HG03060 (cell line): ENCODE measurements around the gene AUTS2.
A peak's percentile ranks its signal among the peaks of the same experiment; 100 is the strongest.

ENCODE experiments used
- ATAC-seq: cut with Tn5 transposase; IDR thresholded peaks from one replicate; pipeline ENCODE4 v1.9.1; 2021; ENCODE audit warnings: low read depth, moderate number of reproducible peaks; ENCODE audit not compliant: unreplicated experiment

AUTS2 gene

DNA sequence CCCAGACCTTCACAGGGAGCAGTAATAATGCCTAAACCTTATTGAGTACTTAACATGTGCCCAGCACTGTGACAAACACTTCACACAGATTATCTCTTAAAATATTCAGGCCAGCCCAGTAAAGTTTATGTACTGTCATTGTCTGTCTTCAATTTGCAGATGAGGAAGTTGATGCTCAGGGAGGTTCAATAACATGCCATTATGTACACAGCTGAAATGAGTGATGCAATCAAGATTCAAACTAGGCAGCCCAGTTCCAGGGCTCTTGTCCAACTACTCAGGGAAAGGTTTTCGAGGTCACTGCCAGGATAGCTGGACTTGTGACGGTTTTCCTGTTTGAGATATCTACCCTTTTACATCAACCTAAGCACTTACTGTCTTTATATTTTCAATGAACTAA is 56.1 kb downstream of the AUTS2 start:
- no peak for ATAC-seq

DNA sequence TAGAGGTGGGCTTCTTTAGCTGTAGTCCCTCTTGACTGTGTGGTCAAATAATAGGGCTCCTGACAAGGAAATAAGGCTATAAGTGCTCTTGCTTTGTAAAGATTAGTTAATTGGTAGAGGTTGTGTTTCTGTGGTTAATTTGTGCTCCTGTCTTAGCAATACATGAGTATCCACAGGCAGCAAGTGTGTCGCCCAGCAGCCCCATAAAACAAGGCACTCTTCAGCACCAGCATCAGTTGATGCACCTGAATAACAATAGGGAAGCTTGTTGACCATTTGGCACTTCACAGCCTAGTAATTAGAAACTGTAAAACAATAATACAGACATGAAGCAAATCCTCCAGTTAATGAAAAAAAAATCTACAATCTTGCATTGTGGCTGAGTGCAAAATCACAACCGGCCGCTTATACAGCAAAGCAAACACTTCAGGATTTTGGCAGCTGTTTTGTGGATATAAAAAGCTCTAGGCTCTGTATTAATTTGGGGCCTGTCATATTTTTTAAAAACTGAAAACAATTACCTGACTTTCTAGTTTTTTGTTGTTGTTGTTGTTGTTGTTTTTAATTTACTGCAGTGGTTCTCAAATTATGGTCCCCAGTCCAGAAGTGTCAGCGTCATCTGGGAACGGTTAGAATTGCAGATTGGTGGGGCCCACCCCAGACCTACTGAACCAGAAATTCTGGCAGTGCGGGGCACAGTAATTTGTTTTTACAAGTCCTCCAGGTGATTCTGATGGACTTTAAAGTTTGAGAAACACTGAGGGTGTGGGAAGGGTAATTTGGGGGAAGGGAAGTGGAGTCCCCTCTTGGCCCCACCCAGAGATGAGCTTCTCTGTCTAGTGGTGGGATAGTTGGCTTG is 56.8 kb downstream of the AUTS2 start:
- ATAC-seq, result no peak

DNA sequence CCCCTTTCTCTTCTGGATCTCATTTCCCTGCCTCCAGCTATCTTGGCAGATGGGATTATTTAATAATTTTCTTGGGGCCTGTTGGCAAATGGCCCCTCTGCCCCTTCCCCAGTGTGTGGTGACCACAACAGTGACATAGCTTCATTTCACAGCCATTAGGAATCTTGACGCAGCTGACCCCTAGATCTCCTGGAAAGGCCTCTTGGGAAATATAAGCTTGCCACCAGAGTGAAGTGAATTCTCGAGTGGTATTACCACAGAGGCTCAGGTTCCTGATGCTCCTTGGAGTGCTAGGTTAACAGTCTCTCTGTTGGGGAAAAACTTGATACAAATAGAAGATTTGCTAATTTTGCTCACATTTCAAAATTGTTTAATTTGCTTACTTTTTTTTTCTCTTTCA is 57.8 kb downstream of the AUTS2 start:
- no peak for ATAC-seq

DNA sequence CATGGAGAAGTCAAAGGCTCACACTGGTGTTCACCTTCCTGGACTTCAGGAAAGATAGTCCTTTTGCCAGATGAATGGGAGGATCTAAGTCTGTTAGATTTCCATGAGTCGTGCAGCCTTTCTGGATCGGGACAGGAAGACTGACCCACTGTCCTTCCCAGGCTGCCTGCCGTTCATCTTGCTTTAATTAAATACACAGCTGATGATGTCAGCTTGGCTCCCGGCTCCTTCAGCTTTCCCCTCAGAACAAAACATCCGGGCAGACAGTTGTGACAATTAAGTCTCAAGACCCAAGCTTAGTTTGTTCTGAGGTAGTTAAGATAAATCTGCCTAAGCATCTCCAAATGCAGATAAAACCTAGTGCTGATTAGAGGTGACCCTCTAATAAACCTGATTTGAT is 58.6 kb downstream of the AUTS2 start:
- ATAC-seq, result no peak

DNA sequence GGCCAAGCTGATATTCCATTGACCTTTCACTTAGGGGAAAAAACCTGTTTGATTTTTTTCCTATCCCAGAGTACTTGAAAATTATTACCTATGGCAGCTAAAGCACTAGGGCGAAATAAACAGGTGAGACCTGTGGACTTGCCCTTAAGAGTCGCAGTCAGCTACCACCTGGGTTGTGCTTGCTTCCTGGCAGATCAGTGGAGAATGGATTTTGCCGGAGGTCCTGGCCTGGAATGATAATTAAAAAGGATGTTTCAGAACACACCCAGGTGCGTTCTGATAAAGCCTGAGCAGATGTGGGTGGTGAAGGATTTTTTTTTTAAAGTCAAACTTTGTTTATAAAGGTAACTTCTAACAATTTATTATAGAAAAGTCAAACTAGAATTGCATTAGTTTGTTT is 59.1 kb downstream of the AUTS2 start:
- no peak for ATAC-seq

DNA sequence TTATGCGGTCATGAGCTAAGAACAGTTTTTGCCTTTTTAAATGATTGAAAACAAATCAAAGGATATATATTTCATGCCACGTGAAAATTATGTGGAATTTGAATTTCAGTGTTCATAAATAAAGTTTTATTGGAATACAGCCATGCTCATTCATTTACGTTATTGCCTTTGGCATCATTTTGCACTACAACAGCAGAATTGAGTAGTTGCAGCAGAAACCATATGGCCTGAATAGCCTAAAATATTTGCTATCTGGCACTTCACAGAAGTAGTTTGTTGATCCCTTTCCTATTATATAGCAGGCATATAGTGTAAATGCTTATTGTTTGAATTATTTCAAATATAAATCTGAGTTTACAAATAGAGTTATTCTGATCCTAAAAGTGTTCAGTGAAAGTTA is 59.7 kb downstream of the AUTS2 start:
- no peak for ATAC-seq

DNA sequence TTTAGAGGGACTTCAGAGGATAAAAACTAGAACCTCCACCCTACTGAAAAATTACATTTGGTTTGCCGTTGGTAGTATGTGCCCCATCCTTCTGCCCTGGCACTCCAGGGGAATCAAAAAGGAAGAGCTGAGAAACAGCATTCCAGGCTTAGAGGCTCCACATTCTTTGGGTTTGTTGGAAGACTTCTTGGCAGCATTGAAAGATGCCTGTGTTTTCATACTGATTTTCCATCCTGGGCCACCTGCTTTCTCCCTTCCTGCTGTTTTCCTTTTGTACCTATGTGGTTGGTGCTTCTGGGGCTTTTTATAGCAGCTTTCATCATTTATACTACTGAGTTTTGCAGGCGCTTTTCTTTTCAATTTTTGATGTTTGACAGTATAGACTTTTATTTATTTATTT is 61.7 kb downstream of the AUTS2 start:
- no peak for ATAC-seq

DNA sequence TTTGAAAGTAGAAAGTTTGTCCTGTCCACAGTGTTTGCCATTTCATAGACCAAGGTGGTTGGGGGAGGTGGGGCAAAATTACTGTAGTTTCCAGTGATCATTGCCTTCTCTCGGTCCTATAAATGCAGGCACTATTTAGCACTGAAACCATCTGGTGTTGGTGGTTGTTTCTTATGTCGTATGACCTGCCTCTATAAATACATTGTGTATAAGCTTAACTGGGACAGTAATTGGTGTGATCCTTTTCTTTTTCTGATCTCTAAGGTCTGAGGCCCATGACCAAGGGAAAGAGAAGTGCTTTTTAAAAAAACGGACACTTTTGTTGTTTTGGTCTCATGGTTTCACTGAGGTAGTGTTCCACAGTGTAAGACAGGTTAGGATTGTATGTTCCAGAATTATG is 63.1 kb downstream of the AUTS2 start:
- ATAC-seq, result peak; percentile 43

DNA sequence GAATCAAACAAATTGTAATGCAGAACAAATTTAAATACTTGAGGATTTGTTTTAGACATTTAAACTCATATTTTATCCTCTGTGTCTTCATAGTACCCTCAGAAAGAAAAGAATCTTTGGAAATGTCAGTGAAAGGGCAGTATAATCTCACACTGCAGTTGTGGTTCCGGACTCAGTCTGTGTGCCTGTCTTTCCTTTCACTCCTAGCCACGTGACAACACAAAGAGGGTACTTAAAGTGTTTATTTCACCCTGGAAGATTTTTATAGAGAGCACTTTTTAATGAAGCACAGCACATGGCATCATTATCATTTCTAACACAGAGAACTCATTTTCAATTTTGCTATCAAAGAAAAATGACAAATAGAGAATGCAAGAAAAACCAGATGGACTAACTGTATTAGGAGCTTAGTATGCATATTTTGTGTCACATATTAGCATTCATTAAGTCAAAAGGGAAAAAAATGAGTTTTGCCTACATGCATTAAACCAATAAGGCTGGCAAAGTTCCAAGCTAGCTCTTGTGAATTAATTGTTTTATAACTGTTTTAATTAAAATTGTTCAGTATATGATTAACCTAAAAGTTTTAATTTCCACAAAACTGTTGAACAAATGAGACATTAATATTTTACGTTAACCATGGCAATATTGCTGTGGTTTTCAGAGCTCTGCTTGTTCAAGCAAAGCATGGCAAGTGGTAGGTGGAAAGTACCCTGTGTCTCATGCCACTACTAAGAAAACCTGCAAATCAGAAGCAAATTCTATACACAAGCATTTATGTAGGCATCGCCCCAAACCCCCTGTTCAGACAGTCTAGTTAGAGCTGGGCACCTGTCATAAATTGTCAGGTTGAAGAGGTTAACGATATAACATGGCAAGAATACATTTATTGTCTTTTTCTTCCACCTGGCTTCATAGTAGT is 65.9 kb downstream of the AUTS2 start:
- peak; percentile 54 for ATAC-seq

DNA sequence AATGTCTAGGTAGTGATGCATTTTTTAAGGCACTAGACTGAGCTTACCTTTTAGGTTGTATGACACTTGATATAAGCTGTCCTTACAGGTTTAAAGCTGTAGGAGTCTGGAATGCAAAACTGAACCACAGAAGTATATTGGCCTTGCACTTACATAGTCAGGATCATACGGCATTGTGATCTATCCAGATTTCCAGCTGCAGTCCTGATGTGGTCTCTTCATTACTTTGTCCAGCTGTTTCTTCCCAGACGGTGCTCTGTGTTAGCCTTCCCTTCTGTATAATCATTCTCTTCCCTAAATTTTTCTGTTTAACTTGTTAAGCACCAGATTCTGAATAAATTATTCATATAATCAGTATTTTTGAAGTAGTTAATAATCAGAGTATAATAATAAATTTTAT is 67.1 kb downstream of the AUTS2 start:
- no peak for ATAC-seq

DNA sequence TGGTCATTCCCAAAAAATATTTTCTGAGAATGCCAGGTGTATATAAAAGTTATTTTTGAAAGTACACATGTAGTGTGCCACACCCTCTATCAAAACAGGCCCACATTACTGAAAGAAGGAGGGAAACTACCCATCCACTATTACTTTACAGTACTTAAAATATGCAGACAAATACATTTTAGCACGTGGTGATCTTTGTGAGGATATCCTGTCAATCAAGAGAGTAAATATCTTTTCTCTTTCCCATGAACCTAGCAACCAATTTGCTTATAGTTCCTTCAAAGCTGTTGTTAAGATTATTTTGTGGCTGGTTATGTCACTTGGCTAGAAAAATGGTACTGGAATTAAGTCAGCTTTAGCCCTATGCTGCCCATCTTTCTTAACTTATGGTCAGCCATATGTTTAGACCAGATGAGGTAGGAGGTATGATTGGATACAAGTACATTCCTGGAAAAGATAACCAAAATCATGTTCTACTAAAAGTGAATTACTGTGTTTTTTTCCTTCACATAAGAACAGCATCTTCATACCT is 70.1 kb downstream of the AUTS2 start:
- no peak for ATAC-seq

DNA sequence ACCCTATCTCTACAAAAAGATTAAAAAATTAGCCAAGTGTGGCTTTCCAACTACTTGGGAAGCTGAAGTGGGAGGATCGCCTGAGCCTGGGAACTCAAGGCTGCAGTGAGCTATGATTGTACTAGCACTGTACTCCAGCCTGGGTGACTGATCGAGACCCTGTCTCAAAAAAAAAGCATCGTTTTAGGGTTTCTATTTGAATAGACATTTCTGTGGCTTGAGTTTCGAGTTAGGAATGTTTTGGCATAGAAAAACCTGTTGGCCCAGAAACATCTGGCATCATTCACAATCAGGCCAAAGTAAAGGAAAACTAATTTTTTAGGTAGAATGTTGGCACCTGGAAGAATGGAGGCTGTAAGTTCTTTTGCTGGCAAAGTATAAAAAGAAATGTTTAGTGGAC is 72.4 kb downstream of the AUTS2 start:
- ATAC-seq, result no peak

DNA sequence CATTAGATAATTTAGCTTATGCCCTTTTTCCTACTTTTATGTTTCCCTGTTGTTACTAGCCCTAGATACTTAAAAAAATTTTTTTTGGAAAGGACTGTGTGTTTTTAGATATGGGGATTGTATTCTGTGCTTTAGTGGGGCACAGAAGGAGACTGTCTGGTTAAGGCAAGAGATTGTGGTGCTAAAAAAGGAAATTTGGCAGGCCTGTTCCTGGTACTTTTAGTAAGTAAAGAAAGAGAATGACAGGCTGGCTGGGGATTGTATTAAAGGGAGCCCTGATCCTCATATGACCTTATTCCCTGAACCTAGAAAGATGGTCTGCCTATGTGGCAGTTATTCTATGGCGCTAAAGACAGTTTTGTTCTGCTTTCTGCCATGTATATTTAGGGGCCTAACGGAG is 74.8 kb downstream of the AUTS2 start:
- no peak for ATAC-seq

DNA sequence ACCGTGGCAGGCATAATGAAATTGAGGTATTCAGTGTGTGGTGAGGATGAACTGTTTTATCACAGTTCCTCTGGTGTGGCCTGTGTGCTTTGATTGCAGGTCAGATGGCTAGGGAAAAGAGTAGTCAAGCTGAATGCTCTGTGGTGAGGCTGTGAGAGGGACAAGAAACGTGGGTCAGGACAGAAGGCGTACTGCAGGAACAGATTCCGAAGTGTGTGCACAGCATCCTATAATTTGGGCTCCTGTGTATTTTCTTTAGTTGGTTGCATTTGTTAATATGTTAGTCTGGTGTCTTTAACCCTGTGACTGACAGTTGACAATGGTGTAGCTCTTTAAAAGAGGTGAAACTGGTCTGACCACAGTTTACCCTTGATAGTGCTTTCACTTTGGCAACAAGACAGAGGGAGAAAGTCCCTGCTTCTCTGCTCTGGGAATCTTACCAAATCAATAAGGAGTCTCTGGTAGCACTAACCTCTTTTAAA is 76.5 kb downstream of the AUTS2 start:
- ATAC-seq, result peak; percentile 68

DNA sequence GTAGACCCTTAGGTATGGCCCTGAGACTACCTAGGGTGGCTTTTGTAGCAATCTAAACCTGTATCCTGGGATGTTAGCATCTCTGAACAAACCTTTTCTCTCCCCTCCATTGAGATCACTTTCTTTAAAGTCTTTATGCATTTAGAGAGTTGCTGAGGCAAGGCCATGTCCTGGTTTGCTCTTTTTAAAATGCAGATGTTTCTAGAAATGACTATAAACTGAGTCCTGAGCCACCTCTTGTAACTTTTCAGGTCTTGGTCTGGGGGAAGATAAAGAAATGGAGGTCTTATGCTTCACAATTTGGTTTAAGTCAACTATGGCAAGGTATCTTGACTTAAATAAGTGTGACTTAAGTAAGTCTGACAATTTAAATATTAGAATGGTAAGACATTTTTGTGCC is 78.0 kb downstream of the AUTS2 start:
- ATAC-seq, result no peak

DNA sequence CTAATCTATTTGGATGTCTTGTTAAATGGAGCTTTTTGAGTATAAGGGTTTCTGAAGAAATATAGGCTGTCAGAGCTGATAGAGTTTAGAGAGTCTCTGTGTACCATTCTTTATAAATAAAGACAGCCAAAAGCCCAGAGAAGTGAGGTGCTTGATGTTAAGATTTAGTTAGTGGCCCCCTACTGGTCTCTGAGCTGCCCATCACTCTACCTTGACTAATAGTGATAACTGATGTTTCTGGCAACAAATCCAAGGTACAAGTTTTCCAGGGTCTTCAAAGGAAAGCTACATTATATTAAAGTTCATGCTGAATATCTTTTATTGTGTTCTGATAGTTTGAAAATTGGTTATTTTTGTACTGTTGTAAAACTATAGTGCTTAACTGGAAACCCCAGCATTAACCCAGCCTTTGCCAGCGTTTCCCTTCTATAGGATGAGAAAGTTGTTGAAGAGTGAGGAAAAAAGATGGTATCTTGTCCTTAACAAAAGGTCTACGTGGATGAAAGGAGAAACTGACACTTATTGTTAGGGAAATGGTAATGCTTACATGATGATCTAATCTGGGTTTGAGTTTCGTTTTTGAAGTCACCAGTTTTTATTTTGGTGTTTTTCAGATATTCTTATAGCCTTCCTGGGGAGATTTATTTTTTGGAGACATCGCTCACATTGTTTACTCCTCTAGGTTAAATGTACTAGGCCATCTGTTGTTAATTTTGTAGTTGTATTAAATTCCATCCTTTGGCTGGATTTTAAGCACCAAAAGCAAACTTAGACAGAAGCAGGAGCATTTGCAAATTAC is 79.0 kb downstream of the AUTS2 start:
- ATAC-seq, result no peak

DNA sequence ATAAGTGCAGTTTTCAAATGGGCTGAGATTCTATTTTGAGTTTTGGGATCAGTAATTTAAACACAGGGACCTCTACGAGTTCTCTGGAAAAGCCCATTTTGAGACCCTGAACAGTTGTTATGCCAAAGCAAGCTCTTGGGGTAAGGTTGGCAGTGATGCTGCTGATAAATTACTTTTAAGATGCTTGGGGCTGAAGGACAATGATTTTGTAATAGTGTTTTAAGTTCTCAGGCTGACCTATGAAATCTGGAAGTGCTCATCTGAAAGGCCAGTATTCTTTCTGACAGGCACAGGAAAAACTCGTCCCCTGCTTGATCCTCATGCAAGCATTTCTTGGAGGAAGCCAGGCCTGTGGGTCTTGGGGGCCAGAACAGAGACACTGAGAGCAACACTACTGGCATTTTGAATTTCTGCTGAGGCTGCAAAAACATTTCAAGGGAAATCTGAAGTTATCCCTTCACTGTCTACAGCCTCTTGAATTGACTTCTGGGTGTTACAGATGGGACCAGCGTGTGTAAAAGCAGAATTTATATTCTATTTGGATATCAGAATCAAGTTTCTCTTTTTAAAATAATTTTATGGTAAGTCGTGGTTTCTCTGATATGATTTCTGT is 79.7 kb downstream of the AUTS2 start:
- no peak for ATAC-seq

DNA sequence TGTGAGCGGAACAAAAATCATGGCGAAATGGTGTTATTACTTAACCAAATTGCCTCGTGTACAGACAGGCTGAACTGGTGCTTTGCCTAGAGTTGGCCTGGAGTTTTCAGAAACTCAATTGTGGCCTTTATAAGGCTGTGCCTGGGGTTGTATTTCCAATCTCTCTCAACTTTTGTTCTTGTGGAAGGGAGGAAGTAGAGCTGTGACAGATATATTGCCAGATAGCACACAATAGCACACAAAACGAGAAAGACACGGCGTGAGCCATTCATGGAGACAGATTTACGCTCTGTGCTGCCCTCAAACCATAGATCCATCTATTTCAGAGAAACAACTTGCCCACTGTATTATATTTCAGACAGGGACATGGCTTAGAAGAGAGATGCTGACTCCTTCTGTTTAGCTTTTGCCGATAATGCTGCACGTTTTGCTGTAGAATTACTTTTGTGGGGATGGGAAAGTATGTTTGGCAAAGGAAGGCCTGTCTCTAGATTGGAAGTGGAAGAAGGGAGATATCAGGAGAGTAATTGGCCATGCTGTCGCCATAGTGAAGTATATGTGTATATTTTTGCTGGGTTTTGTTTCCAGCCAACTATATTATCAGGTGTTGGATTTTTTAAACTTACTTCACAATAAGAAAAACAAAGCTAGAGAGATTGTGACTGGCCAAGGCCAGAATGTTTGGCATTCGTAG is 80.4 kb downstream of the AUTS2 start:
- ATAC-seq, result no peak

DNA sequence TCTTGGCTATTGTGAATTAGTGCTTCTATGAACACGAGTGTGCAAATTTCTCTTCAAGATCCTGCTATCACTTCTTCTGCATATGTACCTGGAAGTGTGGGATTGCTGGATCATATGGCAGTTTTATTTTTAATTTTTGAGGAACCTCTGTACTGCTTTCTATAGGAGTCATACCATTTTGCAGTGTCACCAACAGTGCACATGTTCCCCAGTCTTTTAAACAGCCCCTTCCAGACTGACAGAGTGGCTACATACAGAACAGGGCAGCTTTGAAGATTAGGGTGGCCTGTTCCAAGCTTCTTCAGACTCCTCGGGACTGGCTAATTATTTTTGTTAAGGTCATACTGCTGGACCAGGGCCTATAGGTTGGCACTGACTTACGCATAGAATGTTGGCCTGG is 82.9 kb downstream of the AUTS2 start:
- ATAC-seq, result no peak
